ENCODE measurements around the gene KIAA1755. TPM values are rescaled to one million over a fixed set of nuclear protein-coding genes. Genes with fewer than 3 reads are reported as not detected.

KIAA1755 gene
- polyA plus RNA-seq, 1 donor from 2014 or later, result not detected

DNA sequence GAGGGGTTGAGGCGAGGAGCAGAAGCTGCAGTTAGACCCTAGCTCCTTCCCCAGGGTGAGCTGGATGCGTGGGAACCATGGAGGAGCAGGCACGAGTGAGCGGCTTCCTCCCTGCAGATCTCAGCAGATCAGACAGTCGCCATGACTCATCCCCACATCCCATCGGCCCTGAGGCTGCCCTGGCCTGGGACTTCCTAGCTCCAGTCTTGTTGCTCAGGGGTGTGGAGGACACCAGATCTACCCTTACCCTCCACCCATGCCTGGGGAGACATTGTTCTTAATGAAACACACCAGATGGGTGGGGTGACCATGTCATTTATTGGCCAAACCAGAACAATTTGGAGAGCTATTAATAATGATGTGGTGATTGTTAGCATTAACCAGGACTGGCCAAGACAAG, 59.2 kb downstream of the KIAA1755 start:
- Histone ChIP-seq H3F3A (ENCODE audit: insufficient read depth, low read length, poor library complexity, severe bottlenecking) (no peaks in the 10 kb centered on the region), H3K27ac (ENCODE audit: low read length) (no peak overlapping the region), H4K20me1 (ENCODE audit: insufficient read depth) (no peaks in the 10 kb centered on the region), H3K4me2 (ENCODE audit: low read length) (no peak overlapping the region), H2AFZ (ENCODE audit: low read depth, low read length) (no peak overlapping the region), H3K4me3 (ENCODE audit: low read length) (no peak overlapping the region), H3K9ac (ENCODE audit: low read length) (no peak overlapping the region), H3K9me3 (ENCODE audit: low read length) (no peaks in the 10 kb centered on the region), H3K27me3 (ENCODE audit: insufficient read depth, low read depth, low read length) (no peaks in the 10 kb centered on the region), H3K36me3 (ENCODE audit: insufficient read depth, low read length) (no peaks in the 10 kb centered on the region), H3K79me2 (replicated peaks; ENCODE audit: insufficient read depth, low read length) (no peaks in the 10 kb centered on the region), H3K9me2 (ENCODE audit: insufficient read depth, low read length) (no peaks in the 10 kb centered on the region)
- TF ChIP-seq, protein P1, sequence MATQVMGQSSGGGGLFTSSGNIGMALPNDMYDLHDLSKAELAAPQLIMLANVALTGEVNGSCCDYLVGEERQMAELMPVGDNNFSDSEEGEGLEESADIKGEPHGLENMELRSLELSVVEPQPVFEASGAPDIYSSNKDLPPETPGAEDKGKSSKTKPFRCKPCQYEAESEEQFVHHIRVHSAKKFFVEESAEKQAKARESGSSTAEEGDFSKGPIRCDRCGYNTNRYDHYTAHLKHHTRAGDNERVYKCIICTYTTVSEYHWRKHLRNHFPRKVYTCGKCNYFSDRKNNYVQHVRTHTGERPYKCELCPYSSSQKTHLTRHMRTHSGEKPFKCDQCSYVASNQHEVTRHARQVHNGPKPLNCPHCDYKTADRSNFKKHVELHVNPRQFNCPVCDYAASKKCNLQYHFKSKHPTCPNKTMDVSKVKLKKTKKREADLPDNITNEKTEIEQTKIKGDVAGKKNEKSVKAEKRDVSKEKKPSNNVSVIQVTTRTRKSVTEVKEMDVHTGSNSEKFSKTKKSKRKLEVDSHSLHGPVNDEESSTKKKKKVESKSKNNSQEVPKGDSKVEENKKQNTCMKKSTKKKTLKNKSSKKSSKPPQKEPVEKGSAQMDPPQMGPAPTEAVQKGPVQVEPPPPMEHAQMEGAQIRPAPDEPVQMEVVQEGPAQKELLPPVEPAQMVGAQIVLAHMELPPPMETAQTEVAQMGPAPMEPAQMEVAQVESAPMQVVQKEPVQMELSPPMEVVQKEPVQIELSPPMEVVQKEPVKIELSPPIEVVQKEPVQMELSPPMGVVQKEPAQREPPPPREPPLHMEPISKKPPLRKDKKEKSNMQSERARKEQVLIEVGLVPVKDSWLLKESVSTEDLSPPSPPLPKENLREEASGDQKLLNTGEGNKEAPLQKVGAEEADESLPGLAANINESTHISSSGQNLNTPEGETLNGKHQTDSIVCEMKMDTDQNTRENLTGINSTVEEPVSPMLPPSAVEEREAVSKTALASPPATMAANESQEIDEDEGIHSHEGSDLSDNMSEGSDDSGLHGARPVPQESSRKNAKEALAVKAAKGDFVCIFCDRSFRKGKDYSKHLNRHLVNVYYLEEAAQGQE (IDR thresholded peaks at IDR 0.05; ENCODE audit: borderline replicate concordance), result no peak
- TF ChIP-seq, protein P2, sequence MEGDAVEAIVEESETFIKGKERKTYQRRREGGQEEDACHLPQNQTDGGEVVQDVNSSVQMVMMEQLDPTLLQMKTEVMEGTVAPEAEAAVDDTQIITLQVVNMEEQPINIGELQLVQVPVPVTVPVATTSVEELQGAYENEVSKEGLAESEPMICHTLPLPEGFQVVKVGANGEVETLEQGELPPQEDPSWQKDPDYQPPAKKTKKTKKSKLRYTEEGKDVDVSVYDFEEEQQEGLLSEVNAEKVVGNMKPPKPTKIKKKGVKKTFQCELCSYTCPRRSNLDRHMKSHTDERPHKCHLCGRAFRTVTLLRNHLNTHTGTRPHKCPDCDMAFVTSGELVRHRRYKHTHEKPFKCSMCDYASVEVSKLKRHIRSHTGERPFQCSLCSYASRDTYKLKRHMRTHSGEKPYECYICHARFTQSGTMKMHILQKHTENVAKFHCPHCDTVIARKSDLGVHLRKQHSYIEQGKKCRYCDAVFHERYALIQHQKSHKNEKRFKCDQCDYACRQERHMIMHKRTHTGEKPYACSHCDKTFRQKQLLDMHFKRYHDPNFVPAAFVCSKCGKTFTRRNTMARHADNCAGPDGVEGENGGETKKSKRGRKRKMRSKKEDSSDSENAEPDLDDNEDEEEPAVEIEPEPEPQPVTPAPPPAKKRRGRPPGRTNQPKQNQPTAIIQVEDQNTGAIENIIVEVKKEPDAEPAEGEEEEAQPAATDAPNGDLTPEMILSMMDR (IDR thresholded peaks at IDR 0.05; ENCODE audit: poor library complexity, severe bottlenecking), result no peak

DNA sequence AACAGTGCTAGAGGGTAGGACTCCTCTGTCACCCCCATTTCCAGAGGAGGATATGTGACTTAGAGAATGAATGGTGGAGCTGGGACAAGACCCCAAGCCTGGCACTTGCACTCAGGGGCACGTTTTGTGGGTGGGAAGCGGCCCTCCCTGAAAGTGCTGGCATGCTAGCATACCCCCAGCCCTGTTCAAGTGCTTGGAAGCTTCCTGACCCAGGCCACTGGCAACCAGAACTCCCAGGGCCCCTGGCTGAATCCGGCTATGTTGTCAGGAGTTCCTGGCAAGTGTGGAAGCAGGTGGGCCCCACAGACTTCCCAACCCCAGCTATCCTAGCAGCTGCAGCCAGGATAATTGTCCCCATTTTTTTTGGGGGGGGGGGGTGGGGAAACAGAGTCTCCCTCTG, 59.9 kb downstream of the KIAA1755 start:
- Histone ChIP-seq H3F3A (ENCODE audit: insufficient read depth, low read length, poor library complexity, severe bottlenecking) (no peaks in the 10 kb centered on the region), H3K4me3 (ENCODE audit: low read length) (no peak overlapping the region), H3K9ac (ENCODE audit: low read length) (no peak overlapping the region), H3K36me3 (ENCODE audit: insufficient read depth, low read length) (no peaks in the 10 kb centered on the region), H3K9me2 (ENCODE audit: insufficient read depth, low read length) (no peaks in the 10 kb centered on the region), H2AFZ (ENCODE audit: low read depth, low read length) (no peak overlapping the region), H3K79me2 (replicated peaks; ENCODE audit: insufficient read depth, low read length) (no peaks in the 10 kb centered on the region), H3K27me3 (ENCODE audit: insufficient read depth, low read depth, low read length) (no peaks in the 10 kb centered on the region), H3K27ac (ENCODE audit: low read length) (no peak overlapping the region), H4K20me1 (ENCODE audit: insufficient read depth) (no peaks in the 10 kb centered on the region), H3K9me3 (ENCODE audit: low read length) (no peaks in the 10 kb centered on the region), H3K4me2 (ENCODE audit: low read length) (no peak overlapping the region)
- TF ChIP-seq, protein P2 (IDR thresholded peaks at IDR 0.05; ENCODE audit: poor library complexity, severe bottlenecking), result no peak
- no peak for TF ChIP-seq EP300 (conservative IDR thresholded peaks at IDR 0.05; ENCODE audit: poor library complexity, severe bottlenecking)
- no peak for TF ChIP-seq POLR2AphosphoS5 (IDR thresholded peaks at IDR 0.05)
- TF ChIP-seq EZH2 (IDR thresholded peaks at IDR 0.05; ENCODE audit: borderline replicate concordance, insufficient read depth, low read length, poor library complexity, severe bottlenecking), result no peak
- TF ChIP-seq RAD21 (conservative IDR thresholded peaks at IDR 0.05), result no peak
- no peak for TF ChIP-seq TAF1 (IDR thresholded peaks at IDR 0.05; ENCODE audit: low read depth)
- no peak for TF ChIP-seq MXI1 (conservative IDR thresholded peaks at IDR 0.05; ENCODE audit: poor library complexity, severe bottlenecking)
- TF ChIP-seq, protein P1 (IDR thresholded peaks at IDR 0.05; ENCODE audit: borderline replicate concordance), result no peak
- TF ChIP-seq SMC3 (conservative IDR thresholded peaks at IDR 0.05; ENCODE audit: poor library complexity), result no peak

Data from neural cell (in vitro differentiated cells).